SK-N-SH treated with all-trans-retinoic acid at 6 μM for 48 hours (cell line): Measurements from ENCODE around the gene ELMOD3.

Experiments
- ATAC-seq: fragments of 200-7000 bp; cut with Tn5 transposase; 3 replicates; pipeline ENCODE4 v1.9.1; 2020; ENCODE audit warnings: mild to moderate bottlenecking, moderate library complexity
- ARNTL ChIP-seq: fragments of 450-650 bp; formaldehyde crosslinking; IDR thresholded peaks from 2 replicates; pipeline ENCODE4 v1.5.0; 2020; ENCODE audit warnings: low read depth, mild to moderate bottlenecking, moderate library complexity, borderline replicate concordance
- BACH2 ChIP-seq: fragments of 250-450 bp; sonication (Bioruptor Pico); IDR thresholded peaks from 2 replicates; pipeline ENCODE4 v1.9.0; 2021; ENCODE audit warnings: mild to moderate bottlenecking, borderline replicate concordance
- ESRRG ChIP-seq: fragments of 250-450 bp; sonication (Bioruptor Pico); IDR thresholded peaks from 2 replicates; pipeline ENCODE4 v1.6.1; 2021; ENCODE audit warnings: mild to moderate bottlenecking
- GLIS3 ChIP-seq: fragments of 250-450 bp; sonication (Bioruptor Pico); IDR thresholded peaks from 2 replicates; pipeline ENCODE4 v1.5.0; 2020; ENCODE audit warnings: mild to moderate bottlenecking, moderate library complexity
- ISL1 ChIP-seq: fragments of 250-450 bp; sonication (Bioruptor Pico); IDR thresholded peaks from 2 replicates; pipeline ENCODE4 v2.1.2; 2022; ENCODE audit warnings: mild to moderate bottlenecking, moderate library complexity
- OSR1 ChIP-seq: fragments of 250-450 bp; sonication (Bioruptor Pico); IDR thresholded peaks from 2 replicates; pipeline ENCODE4 v1.8.0; 2022; ENCODE audit warnings: moderate library complexity, mild to moderate bottlenecking, inconsistent platforms
- PPARA ChIP-seq: fragments of 250-450 bp; sonication (Bioruptor Pico); IDR thresholded peaks from 2 replicates; pipeline ENCODE4 v1.5.0; 2020; ENCODE audit warnings: mild to moderate bottlenecking, borderline replicate concordance
- RARB ChIP-seq: fragments of 250-450 bp; sonication (Bioruptor Pico); IDR thresholded peaks from 2 replicates; pipeline ENCODE4 v1.8.0; 2021; ENCODE audit warnings: mild to moderate bottlenecking, moderate library complexity
- SNAI2 ChIP-seq: fragments of 250-450 bp; sonication (Bioruptor Pico); IDR thresholded peaks from 2 replicates; pipeline ENCODE4 v1.5.0; 2020; ENCODE audit warnings: mild to moderate bottlenecking, moderate library complexity
- TCF4 ChIP-seq: fragments of 250-450 bp; sonication (Bioruptor Pico); IDR thresholded peaks from 2 replicates; pipeline ENCODE4 v1.8.0; 2021; ENCODE audit warnings: mild to moderate bottlenecking, moderate library complexity, borderline replicate concordance
- TOX ChIP-seq: fragments of 250-450 bp; sonication (Bioruptor Pico); IDR thresholded peaks from 2 replicates; pipeline ENCODE4 v1.8.0; 2021; ENCODE audit warnings: mild to moderate bottlenecking, moderate library complexity, borderline replicate concordance
- ZC3H10 ChIP-seq: fragments of 250-450 bp; sonication (Bioruptor Pico); IDR thresholded peaks from 2 replicates; pipeline ENCODE4 v1.5.1; 2021; ENCODE audit warnings: mild to moderate bottlenecking, moderate library complexity
- ZFP3 ChIP-seq: fragments of 250-450 bp; sonication (Bioruptor Pico); IDR thresholded peaks from 2 replicates; pipeline ENCODE4 v1.5.0; 2020; ENCODE audit warnings: mild to moderate bottlenecking, moderate library complexity
- ZFP30 ChIP-seq: fragments of 450-650 bp; formaldehyde crosslinking; IDR thresholded peaks from 2 replicates; pipeline ENCODE4 v1.5.0; 2022; ENCODE audit warnings: mild to moderate bottlenecking, moderate library complexity
- ZNF70 ChIP-seq: fragments of 450-650 bp; formaldehyde crosslinking; IDR thresholded peaks from 2 replicates; pipeline ENCODE4 v1.5.0; 2020; ENCODE audit warnings: mild to moderate bottlenecking, moderate library complexity
- ZNF8 ChIP-seq: fragments of 450-650 bp; formaldehyde crosslinking; IDR thresholded peaks from 2 replicates; pipeline ENCODE4 v1.5.0; 2020; ENCODE audit warnings: mild to moderate bottlenecking, moderate library complexity
- TF ChIP-seq, protein P1 (sequence below): fragments of 250-450 bp; sonication (Bioruptor Pico); IDR thresholded peaks from 2 replicates; pipeline ENCODE4 v1.5.1; 2021; ENCODE audit warnings: mild to moderate bottlenecking, moderate library complexity
- TF ChIP-seq, protein P2 (sequence below): fragments of 250-450 bp; sonication (Bioruptor Pico); IDR thresholded peaks from 2 replicates; pipeline ENCODE4 v1.8.0; 2021; ENCODE audit warnings: low read depth, mild to moderate bottlenecking, moderate library complexity, borderline replicate concordance
- TF ChIP-seq, protein P3 (sequence below): fragments of 250-450 bp; sonication (Bioruptor Pico); IDR thresholded peaks from 2 replicates; pipeline ENCODE4 v1.5.1; 2020; ENCODE audit warnings: low read depth, mild to moderate bottlenecking, moderate library complexity
- TF ChIP-seq, protein P4 (sequence below): fragments of 250-450 bp; sonication (Bioruptor Pico); IDR thresholded peaks from 2 replicates; pipeline ENCODE4 v1.5.0; 2020; ENCODE audit warnings: mild to moderate bottlenecking, moderate library complexity
- TF ChIP-seq, protein P5 (sequence below): fragments of 250-450 bp; sonication (Bioruptor Pico); IDR thresholded peaks from 2 replicates; pipeline ENCODE4 v1.8.0; 2020; ENCODE audit warnings: mild to moderate bottlenecking, moderate library complexity, borderline replicate concordance

Gene ELMOD3

DNA sequence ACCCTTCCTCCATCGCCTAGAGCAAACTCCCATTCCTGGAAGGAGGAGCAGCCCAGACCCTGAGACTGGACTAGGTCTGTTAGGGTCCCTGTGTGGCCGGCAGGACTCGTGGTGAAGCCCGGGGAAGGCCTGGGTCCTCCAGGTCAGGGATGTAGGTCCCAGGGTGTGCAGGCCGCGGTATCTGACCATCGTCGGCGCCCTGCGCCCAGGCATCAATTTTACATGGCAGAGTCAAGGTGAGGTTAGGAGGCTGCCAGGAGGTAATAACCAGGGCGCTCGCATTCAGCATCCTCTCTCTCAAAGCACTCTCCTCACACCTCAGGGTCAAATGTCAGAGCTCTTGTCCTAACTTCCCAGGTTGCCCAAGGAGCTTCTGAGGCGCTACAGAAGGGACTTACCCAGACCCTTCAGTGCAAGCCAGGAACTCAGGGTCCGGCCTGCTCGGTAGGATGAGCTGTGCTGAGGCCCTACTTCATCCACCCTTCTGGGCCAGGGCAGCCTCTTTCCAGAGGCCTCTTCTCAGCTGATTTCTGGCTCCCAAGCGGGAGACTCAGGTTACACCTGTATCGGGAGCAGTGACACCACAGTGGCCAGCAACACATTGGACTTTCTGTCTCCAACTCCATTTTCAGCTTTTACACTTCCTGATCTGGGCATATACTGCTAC is 64.6 kb downstream of the ELMOD3 start:
- TF ChIP-seq ESRRG (CRISPR knock-in tag) (no peak), TCF4 (CRISPR knock-in tag) (no peak), PPARA (CRISPR knock-in tag) (no peak), ZFP3 (CRISPR knock-in tag) (no peak), BACH2 (CRISPR knock-in tag) (no peak), ZFP30 (CRISPR knock-in tag) (no peak), OSR1 (no peak), RARB (CRISPR knock-in tag) (no peak), ZNF8 (no peak), ZC3H10 (CRISPR knock-in tag) (no peak)
- TF ChIP-seq, protein P1, sequence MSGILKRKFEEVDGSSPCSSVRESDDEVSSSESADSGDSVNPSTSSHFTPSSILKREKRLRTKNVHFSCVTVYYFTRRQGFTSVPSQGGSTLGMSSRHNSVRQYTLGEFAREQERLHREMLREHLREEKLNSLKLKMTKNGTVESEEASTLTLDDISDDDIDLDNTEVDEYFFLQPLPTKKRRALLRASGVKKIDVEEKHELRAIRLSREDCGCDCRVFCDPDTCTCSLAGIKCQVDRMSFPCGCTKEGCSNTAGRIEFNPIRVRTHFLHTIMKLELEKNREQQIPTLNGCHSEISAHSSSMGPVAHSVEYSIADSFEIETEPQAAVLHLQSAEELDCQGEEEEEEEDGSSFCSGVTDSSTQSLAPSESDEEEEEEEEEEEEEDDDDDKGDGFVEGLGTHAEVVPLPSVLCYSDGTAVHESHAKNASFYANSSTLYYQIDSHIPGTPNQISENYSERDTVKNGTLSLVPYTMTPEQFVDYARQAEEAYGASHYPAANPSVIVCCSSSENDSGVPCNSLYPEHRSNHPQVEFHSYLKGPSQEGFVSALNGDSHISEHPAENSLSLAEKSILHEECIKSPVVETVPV (CRISPR knock-in tag) = no peak
- TF ChIP-seq, protein P2, sequence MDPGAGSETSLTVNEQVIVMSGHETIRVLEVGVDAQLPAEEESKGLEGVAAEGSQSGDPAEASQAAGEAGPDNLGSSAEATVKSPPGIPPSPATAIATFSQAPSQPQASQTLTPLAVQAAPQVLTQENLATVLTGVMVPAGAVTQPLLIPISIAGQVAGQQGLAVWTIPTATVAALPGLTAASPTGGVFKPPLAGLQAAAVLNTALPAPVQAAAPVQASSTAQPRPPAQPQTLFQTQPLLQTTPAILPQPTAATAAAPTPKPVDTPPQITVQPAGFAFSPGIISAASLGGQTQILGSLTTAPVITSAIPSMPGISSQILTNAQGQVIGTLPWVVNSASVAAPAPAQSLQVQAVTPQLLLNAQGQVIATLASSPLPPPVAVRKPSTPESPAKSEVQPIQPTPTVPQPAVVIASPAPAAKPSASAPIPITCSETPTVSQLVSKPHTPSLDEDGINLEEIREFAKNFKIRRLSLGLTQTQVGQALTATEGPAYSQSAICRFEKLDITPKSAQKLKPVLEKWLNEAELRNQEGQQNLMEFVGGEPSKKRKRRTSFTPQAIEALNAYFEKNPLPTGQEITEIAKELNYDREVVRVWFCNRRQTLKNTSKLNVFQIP (CRISPR knock-in tag) = no peak
- TF ChIP-seq, protein P3, sequence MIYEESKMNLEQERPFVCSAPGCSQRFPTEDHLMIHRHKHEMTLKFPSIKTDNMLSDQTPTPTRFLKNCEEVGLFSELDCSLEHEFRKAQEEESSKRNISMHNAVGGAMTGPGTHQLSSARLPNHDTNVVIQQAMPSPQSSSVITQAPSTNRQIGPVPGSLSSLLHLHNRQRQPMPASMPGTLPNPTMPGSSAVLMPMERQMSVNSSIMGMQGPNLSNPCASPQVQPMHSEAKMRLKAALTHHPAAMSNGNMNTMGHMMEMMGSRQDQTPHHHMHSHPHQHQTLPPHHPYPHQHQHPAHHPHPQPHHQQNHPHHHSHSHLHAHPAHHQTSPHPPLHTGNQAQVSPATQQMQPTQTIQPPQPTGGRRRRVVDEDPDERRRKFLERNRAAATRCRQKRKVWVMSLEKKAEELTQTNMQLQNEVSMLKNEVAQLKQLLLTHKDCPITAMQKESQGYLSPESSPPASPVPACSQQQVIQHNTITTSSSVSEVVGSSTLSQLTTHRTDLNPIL (CRISPR knock-in tag) = no peak
- peak; percentile 20 for ATAC-seq

DNA sequence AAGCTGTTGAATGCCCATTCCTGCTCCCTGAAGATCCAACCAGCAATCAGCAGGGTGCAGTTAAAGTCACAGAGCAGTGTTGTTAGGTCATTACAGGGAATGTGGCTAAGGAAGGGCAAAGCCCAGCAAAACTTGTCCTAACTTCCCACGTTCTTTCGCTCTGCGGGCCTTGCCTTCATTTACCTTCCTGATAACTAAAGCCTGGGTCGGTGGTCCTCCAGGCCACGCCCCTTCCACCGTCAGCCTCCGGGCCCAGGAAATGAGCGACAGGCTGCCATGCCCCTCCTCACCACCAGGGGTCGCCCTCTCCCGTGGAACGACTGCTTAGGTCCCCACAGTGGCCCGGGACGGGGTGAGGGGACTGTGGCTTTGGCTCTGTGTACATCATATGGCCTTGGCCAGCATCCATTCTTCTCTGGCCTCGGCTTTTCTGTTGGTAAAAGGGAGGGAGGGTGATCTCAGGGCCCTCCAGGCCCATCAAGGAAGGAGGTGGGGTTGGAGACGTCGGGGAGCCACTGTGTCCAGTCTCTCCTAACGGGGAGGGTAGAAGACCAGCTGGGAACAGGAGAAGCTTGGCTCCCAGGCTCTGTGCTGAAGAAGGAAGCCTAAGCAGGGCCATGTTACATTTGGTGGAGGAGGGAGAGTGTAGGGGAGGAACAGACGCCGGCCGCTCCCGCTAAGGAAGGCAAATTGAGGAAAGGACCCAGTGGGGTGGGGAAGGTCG is 66.1 kb downstream of the ELMOD3 start:
- ATAC-seq = peak; percentile 78

DNA sequence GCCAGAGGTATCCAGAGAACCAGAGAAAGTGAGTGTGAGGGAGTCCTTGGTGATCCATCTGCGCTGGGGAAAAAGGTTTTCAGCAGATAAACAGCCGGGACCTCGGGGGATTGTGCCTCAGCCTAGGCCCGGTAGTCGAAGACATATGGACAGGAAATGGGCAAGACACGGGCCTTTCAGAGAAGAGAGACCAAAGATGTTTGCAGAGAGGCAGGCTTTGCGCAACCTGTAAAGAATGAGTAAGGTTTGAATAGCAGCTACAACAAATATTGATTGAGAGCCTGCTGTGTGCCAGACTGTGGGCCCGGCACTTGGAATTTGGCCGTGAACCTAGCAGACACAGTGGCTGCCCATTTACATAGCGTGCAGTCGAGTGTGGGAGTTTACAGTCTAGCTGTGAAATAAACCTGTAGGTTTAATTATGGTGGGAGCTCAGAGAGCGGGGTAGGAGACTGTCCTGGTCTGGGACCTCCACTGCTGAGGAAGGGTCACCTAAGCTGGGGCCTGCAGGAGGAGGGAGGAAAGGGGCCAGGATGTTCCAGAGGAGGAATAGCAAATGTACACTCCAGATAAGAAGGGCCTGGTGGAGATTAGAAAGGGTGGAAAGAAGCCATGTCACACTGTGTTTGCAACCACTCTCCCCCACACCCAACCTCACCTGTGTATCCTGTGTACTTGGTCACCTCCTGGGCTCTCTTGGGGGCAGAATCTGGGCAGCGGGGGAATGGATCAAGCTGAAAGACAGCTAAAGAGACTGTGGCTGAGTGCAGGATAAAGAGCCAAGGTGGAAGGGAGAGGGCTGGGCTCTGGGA is 66.9 kb downstream of the ELMOD3 start:
- ATAC-seq = no peak

More for the DNA sequence above, 66.1 kb downstream of the ELMOD3 start:
- TF ChIP-seq, protein P4, sequence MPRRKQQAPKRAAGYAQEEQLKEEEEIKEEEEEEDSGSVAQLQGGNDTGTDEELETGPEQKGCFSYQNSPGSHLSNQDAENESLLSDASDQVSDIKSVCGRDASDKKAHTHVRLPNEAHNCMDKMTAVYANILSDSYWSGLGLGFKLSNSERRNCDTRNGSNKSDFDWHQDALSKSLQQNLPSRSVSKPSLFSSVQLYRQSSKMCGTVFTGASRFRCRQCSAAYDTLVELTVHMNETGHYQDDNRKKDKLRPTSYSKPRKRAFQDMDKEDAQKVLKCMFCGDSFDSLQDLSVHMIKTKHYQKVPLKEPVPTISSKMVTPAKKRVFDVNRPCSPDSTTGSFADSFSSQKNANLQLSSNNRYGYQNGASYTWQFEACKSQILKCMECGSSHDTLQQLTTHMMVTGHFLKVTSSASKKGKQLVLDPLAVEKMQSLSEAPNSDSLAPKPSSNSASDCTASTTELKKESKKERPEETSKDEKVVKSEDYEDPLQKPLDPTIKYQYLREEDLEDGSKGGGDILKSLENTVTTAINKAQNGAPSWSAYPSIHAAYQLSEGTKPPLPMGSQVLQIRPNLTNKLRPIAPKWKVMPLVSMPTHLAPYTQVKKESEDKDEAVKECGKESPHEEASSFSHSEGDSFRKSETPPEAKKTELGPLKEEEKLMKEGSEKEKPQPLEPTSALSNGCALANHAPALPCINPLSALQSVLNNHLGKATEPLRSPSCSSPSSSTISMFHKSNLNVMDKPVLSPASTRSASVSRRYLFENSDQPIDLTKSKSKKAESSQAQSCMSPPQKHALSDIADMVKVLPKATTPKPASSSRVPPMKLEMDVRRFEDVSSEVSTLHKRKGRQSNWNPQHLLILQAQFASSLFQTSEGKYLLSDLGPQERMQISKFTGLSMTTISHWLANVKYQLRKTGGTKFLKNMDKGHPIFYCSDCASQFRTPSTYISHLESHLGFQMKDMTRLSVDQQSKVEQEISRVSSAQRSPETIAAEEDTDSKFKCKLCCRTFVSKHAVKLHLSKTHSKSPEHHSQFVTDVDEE (CRISPR knock-in tag) = 0 out of 2 replicates have a peak, but pooled peaks have one; percentile 17
- TF ChIP-seq ESRRG (CRISPR knock-in tag) (no peak), ISL1 (CRISPR knock-in tag) (no peak)

DNA sequence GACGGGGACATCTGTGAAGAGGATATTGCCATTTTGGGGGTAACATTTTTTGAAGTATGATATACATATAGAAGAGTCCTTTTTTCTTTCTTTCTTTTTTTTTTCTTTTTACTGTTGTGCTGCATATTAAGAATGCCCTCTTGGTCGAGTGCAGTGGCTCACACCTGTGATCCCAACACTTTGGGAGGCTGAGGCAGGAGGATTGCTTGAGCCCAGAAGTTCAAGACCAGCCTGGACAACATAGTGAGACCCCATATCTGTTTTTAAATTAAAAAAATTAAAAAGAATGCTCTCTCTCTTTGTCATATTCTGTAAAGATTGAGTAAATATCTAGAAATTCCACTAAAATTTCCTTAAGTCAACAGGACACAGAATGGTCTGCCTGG is 67.5 kb downstream of the ELMOD3 start:
- TF ChIP-seq, protein P3 (CRISPR knock-in tag) = no peak
- no peak for TF ChIP-seq BACH2 (CRISPR knock-in tag)
- no peak for TF ChIP-seq ZFP3 (CRISPR knock-in tag)
- no peak for TF ChIP-seq ZNF70 (CRISPR knock-in tag)
- TF ChIP-seq ISL1 (CRISPR knock-in tag) = no peak
- no peak for TF ChIP-seq ZC3H10 (CRISPR knock-in tag)
- no peak for TF ChIP-seq ZNF8
- TF ChIP-seq, protein P5, sequence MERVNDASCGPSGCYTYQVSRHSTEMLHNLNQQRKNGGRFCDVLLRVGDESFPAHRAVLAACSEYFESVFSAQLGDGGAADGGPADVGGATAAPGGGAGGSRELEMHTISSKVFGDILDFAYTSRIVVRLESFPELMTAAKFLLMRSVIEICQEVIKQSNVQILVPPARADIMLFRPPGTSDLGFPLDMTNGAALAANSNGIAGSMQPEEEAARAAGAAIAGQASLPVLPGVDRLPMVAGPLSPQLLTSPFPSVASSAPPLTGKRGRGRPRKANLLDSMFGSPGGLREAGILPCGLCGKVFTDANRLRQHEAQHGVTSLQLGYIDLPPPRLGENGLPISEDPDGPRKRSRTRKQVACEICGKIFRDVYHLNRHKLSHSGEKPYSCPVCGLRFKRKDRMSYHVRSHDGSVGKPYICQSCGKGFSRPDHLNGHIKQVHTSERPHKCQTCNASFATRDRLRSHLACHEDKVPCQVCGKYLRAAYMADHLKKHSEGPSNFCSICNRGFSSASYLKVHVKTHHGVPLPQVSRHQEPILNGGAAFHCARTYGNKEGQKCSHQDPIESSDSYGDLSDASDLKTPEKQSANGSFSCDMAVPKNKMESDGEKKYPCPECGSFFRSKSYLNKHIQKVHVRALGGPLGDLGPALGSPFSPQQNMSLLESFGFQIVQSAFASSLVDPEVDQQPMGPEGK (CRISPR knock-in tag) = no peak
- no peak for TF ChIP-seq SNAI2 (CRISPR knock-in tag)
- TF ChIP-seq, protein P1 (CRISPR knock-in tag) = no peak
- TF ChIP-seq TOX (CRISPR knock-in tag) = no peak
- no peak for TF ChIP-seq ARNTL
- no peak for TF ChIP-seq TCF4 (CRISPR knock-in tag)
- TF ChIP-seq ESRRG (CRISPR knock-in tag) = no peak
- no peak for TF ChIP-seq PPARA (CRISPR knock-in tag)
- ATAC-seq = no peak

More for the DNA sequence above, 66.9 kb downstream of the ELMOD3 start:
- TF ChIP-seq GLIS3 (CRISPR knock-in tag) = no peak
